ENCODE results near the gene ARHGAP45. TPM values are rescaled to one million over a fixed set of nuclear protein-coding genes. Genes with fewer than 3 reads are reported as not detected.
A peak's percentile ranks its signal among the peaks of the same experiment; 100 is the strongest.
"Not testable (repeated sequence)": the region's sequence is repeated elsewhere in the genome, so short reads cannot be mapped to it uniquely, and the experiment has no call there.

The ARHGAP45 gene, protein sequence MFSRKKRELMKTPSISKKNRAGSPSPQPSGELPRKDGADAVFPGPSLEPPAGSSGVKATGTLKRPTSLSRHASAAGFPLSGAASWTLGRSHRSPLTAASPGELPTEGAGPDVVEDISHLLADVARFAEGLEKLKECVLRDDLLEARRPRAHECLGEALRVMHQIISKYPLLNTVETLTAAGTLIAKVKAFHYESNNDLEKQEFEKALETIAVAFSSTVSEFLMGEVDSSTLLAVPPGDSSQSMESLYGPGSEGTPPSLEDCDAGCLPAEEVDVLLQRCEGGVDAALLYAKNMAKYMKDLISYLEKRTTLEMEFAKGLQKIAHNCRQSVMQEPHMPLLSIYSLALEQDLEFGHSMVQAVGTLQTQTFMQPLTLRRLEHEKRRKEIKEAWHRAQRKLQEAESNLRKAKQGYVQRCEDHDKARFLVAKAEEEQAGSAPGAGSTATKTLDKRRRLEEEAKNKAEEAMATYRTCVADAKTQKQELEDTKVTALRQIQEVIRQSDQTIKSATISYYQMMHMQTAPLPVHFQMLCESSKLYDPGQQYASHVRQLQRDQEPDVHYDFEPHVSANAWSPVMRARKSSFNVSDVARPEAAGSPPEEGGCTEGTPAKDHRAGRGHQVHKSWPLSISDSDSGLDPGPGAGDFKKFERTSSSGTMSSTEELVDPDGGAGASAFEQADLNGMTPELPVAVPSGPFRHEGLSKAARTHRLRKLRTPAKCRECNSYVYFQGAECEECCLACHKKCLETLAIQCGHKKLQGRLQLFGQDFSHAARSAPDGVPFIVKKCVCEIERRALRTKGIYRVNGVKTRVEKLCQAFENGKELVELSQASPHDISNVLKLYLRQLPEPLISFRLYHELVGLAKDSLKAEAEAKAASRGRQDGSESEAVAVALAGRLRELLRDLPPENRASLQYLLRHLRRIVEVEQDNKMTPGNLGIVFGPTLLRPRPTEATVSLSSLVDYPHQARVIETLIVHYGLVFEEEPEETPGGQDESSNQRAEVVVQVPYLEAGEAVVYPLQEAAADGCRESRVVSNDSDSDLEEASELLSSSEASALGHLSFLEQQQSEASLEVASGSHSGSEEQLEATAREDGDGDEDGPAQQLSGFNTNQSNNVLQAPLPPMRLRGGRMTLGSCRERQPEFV
- 10.2 and 20.2 TPM in 2 replicates for total RNA-seq

DNA sequence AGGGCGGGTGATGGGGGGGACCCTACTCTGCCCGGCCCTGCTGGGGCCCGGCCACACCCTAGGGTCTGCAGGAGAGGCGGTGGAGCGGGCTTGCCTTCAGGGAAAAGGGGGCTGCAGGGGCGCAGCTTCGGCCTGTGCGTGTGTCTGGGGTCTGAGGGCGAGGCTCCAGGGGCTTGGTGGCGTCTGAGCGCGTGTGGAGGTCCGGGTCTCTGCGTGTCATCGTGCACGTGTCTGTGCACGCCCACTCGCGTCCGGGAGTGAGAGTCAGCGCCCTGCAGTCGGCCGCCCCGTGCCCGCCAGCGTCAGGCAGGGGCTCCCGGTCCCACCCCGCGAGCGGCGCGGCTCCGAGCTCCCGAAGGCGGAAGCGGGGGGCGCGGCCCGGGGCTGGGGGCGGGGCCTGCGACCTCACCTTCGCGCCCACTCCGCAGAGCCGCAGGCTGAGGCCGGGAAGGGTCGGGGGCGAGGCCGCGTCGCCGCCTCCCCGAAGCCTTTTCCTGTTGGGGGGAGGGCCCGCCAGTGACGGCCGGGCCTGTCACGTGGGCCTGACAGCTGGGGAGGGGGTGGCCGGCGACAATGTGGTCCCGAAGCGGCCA, at the start of gene ARHGAP45:
Gene ARHGAP45, plus strand, starts transcription at position 420 of the 593 bp plus-strand sequence. CDS start 239 bp downstream, outside the sequence.
- DNase-seq (ENCODE audit: low read depth, low spot score), result no peak

DNA sequence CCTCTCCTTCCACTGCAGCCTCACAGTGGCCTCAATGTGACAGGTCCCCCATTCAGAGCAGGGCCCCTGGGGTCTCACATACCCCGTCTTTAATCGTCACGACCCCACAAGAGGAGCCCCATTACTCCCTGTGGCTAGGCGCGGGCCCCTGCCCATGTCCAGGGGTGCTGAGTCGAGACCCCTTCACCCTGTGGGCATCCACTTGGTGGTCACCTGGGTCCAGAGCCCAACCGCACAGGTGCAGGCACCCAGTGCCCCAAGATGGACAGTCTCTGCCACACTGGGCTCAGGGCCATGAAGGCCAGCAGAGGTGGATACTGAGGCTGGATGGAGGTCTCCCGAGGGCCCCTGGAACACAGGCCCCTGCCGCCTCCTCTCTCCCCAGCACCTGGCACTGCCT, 49.1 kb upstream of the ARHGAP45 start:
- no peak for DNase-seq (ENCODE audit: low read depth, low spot score)

DNA sequence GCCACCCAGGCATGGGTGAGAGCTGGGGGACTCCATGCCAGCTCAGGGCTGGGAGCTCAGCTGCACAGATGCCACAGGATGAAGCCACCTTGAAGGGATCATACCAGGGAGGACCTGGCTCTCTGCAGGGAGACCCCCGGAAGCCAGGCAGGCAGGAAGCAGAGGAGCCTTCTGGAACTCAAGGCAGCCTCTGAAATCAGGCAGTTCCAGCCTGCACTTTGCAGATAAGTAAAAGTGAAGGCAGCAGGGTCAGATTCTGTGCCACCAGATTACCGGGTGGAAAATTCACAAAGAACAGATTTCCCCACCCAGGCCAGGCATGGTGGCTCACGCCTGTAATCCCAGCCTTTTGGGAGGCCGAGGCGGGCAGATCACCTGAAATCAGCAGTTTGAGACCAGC, 48.6 kb upstream of the ARHGAP45 start:
- no peak for DNase-seq (ENCODE audit: low read depth, low spot score)

DNA sequence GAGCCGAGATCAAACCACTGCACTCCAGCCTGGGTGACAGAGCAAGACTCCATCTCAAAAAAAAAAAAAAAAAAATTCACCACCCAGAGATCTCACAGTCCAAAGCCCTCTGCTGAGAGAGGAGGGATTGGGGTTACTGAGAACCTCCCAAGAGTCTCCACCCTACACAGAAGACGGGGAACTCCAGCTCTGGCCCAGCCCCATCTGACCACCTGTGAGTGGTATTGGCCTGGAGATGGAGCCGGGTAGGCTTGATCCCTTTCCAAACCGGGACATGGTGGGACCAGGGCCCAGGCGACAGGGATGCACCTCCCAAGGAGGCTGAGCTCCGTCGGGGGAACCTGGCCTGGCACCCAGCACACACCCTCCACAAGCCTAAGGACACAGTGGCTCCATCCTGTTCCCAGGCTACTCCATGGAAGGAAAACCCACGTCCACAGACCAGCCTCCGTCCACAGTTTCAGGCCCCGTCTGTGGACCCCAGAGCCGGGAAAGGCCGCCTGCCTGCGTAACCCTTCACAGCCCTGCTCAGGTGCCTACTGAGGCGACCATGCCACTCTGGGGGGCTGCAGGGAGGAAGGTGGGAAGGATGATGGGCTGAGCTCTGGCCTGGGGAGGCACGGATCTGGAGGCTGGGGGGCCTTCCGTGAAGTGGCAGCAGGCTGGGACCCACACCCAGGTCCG, 47.9 kb upstream of the ARHGAP45 start:
- DNase-seq (ENCODE audit: low read depth, low spot score), result no peak

DNA sequence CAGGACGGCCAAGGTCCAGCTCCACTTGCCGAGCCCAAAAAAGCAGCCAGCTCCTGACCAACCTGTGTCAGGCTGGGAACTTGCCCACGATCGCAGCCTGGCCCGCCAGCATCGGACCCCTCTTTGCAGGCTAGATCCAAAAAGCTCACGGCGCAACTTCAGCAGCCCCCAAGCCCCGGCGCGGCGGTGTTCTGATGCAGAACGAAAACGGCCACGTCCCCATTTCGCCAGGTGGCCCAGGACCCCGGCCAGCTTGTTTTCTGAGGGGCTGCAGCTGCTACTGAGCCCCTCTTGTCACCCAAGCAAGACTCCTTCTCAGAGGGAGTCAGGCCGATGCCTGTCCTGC, 47.4 kb upstream of the ARHGAP45 start:
- no peak for DNase-seq (ENCODE audit: low read depth, low spot score)

DNA sequence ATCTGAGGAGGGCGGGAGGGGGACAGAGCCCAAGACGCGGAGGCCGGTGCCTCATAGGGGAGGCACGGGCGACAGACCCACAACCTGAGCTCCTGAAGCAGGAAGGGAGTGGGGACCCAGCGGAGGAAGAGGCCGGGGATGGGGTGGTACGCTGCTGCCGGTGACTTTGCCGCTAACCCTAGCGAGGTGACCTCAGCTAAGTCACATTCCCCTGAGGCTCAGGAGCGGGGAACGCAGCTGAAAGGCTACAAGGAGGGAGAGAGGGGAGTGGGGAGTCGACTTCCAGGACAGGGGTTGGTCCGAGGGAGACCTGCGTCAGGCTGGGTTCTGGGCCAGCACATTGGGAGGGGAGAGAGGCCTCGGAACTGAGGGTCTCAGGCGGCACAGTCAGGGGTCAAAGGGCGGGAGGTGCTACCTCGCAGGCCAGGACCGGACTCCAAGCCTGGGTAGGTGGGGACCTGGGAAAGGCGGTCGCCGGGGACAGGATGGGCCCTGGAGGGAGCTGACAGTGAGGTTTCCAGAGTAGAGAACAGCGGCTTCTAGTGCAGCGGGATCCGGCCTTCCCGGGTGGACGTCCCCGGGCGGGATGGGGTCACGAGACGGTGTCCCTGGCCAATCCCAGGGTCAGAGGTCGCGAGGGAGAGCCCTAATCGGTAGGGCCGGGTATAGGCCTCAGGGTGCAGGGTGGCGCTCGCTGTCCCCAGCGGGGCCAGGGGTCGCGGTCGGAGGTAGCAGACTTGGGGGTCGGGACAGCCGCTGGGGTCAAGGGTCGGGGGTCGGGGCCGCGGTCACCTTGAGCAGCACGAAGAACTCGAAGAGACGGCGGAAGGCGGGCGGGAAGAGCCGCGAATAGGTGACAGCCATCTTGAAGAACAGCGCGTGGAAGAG, 46.7 kb upstream of the ARHGAP45 start:
- DNase-seq (ENCODE audit: low read depth, low spot score), result no peak

DNA sequence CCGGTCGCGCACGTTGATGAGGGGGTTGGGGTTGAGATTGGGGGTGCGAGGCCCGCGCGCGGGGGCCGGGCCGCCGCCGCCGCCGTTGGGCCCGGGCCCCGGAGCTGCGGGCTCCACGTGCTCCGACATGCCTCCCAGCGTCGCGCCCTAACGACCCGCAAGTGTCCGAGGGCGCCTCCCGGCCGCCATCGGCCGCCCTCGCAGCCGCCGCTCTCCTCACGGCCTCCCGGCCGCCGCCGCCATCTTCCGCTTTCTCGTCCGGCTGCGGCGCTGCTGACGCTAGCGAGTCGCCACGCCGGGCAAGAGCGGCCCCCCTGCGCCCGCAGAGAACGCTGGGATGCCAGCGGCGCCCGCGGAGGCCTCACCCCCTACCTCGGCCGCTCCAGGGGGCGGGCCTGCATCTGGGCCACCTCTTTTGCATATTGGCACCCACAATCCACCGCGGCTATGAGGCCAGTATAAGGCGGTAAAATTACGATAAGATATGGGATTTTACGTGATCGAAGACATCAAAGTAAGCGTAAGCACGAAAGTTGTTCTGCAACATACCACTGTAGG, 46.0 kb upstream of the ARHGAP45 start, which contains the start of gene TMEM259:
Gene TMEM259, minus strand, starts transcription at position 256 of the 558 bp plus-strand sequence. Its CDS starts 127 bp downstream, at position 129.
- peak; percentile 87 for DNase-seq (ENCODE audit: low read depth, low spot score)

DNA sequence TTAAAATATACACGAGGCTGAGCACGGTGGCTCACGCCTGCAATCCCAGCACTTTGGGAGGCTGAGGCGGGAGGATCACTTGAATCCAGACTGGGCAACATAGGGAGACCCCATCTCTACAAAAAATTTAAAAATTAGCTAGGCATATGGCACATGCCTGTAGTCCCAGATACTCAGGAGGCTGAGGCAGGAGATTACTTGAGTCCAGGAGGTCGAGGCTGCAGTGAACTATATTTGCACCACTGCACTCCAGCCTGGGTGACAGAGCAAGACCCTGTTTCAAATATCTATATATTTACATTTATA, 43.1 kb upstream of the ARHGAP45 start:
- not testable (repeated sequence) for DNase-seq (ENCODE audit: low read depth, low spot score)

DNA sequence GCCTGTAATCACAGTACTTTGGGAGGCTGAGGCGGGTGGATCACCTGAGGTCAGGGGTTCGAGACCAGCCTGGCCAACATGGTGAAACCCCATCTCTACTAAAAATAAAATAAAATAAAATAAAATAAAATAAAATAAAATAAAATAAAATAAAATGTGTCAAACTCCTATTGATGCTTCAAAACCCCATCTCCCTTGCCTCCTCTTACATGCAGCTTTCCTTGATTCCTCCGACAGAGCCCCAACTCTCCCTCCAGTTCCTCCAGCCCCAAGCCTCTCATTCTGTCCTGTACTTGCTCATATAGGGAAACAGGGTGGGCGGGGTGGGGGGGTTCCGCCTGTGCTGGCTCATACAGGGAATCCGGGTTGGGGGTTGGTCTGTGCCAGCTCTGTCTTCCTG, 41.9 kb upstream of the ARHGAP45 start:
- not testable (repeated sequence) for DNase-seq (ENCODE audit: low read depth, low spot score)

DNA sequence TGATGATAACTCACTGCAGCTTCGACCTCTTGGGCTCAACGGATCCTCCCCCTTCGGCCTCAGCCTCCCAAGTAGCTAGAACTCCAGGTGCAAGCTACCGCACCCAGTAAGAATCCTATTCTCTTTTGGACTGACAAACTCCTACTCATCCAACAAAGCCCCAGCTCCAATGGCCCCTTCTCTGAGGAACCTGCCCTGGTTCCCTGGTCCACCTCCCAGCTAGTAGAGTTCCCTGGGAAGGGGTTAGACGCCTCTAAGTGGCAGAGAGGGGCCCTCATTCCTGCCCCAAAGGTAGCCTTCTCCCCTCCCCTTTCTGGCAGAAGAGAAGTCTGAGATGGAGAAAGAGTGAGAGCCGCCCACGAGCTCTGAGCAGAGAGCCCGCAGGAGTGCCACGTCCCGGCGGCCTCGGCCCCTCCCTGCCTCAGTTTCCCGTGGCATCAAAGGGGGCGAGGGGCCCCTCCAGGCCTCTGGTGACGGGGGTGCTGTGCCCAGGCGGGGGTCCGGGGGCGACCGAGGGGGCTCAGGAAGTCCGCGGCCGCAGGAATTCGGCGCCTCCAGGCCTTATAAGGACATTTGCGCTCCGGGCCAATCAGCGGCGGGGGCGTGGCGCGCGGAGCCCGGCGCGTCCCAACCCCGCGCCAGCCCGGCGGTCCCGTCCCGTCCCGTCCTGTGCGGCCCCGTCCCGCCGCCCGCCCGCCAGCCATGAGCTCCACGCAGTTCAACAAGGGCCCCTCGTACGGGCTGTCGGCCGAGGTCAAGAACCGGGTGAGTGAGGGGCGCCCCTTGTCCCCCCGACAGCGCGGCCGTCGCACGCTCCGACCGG, 40.8 kb upstream of the ARHGAP45 start, which contains the start of gene CNN2:
Gene CNN2, plus strand, starts transcription at position 649 of the 823 bp plus-strand sequence. Its CDS starts 54 bp downstream, at position 703.
- DNase-seq (ENCODE audit: low read depth, low spot score), result no peak

DNA sequence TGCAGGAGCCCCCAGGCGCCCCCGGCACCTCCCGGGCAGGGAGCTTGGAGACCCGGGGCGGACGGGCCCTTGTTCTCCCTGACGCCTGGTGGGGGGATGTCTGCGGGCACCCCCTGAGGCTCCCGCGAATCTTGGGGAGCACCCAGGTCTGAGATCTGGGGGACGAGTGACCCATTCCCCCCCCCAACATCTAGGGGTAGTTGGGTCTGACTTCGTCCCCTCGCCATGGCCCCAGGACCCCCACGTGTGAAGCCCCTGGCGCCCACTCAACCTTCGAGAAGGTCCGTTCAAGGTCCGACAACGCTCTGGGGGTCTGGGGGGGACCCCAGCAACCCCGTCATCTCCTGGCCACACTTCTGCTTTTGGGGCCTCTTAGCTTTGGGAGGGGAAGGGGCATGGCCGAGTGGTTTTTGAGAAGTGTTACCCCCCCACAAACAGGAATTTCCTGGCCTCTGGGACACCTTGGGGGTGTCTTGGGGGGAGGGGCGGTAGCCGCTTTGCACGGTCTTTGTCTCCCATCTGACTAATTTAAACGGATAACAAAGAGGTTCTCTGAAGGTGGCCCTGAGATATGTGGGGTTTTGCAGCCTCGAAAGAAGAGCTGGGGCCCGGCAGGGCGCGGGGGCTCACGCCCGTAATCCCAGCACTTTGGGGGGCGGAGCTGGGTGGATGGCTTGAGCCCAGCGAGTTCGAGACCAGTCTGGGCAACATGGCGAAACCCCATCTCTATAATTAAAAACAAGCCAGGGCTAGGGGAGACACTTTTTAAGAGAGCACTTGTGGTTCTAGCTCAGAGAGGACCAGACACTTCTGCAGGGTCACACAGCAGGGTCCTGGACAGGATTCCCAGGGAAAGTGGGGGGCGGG, 40.0 kb upstream of the ARHGAP45 start:
- no peak for DNase-seq (ENCODE audit: low read depth, low spot score)

DNA sequence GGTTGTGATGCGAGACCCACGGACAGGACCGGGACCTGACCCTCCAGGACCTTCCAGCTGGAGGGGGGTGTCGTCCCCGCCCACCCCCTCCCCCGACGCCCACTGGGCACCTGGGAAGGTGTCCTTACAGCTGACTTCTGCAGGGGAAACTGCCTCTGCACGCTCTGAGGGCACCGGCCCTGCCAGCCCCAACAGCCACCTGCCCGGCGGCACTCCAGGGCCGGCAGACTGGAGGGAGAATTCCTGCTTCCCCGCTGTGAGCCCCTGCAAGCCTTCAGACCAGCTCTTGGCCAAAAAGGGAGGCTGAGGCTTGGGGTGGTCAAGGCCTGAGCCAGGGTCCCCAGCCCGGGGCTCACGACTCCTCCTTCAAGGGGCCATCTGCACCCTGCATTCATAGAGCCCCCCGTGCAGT, 39.3 kb upstream of the ARHGAP45 start:
- DNase-seq (ENCODE audit: low read depth, low spot score), result no peak

DNA sequence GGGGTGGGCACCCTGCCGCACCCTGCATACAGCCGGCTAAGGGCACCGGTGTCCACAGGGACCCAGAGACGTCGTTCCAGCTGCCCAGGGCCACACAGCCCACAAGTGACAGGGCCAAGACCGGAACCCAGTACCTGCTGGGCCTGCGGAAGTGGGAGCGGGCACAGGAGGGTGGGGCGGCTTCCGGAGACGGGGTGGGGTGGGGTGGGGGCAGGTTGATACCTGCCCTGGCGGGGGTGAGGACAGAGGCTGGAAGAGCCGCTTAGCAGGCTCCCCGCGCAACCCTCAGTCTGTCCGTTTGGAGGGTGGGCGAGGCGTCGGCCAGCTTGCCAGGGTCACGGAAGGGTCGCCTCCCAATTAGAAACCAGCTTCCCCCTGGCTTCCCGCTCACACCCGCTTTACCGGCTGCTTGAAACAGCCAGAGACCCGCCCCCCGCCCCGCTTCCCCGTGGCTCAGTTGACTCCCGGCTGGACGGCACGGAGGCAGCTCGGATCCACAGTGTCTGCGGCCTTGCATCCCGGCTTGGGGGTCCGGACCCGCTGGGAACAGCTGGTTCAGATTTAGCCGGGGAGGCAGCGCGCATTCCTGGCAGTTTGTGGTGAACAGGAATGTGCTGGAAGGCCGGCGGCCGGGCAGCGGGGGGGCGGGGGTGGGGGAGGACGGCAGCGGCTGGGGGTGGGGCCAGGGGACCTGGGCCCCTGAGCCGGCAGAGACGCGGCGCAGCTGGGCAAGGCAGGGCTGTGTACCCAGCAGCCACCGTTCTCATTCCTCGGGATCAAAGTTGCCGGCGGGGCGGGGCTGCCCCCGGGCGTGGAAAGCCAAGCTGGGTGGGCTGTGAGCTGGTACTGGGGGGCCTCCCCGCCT, 38.7 kb upstream of the ARHGAP45 start:
- no peak for DNase-seq (ENCODE audit: low read depth, low spot score)

DNA sequence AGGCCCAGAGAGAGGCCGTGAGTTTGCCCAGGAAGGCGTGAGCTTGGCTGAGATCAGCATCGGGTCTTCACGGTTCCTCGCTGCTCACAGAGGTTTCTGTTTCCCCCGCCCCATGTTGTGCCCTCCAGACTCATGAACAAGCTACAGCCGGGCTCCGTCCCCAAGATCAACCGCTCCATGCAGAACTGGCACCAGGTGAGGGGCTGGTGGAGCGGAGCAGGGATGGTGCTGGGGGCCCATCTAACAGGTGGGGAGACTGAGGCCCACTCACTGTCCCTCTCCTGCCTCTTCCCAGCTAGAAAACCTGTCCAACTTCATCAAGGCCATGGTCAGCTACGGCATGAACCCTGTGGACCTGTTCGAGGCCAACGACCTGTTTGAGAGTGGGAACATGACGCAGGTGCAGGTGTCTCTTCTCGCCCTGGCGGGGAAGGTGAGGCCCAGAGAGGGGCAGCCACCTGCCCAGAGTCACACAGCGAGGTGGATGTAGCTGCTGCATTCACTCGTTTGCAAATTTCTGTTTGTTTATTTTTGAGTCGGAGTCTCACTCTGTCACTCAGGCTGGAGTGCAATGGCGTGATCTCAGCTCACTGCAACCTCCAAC, 34.6 kb upstream of the ARHGAP45 start:
- no peak for DNase-seq (ENCODE audit: low read depth, low spot score)

DNA sequence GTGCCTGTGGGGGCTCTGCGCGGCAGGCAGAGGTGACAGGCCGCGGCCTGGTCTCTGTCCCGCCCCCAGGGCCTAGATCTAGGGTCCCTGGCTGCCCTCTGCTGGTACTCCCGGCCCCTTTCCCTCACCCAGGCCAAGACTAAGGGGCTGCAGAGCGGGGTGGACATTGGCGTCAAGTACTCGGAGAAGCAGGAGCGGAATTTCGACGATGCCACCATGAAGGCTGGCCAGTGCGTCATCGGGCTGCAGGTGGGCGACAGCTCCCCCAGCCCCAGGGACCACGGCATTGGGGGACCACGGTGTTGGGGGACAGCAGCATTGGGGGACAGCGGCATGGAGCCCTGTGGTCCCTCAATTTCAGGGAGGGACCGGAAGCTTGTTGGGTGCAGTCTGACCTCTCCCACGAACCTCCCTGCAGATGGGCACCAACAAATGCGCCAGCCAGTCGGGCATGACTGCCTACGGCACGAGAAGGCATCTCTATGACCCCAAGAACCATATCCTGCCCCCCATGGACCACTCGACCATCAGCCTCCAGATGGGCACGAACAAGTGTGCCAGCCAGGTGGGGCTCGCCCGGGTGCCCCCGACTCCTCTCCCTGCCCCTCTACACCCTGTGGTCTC, 30.9 kb upstream of the ARHGAP45 start:
- no peak for DNase-seq (ENCODE audit: low read depth, low spot score)

DNA sequence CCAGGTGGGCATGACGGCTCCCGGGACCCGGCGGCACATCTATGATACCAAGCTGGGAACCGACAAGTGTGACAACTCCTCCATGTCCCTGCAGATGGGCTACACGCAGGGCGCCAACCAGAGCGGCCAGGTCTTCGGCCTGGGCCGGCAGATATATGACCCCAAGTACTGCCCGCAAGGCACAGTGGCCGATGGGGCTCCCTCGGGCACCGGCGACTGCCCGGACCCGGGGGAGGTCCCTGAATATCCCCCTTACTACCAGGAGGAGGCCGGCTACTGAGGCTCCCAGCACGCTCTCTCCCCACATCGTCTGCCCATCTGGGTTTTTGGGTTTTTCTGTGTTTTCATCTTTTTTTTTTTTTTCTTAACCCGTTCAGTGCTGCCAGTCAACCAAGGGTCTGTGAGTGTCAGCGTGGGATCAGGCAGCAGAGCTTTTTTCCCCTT, 29.3 kb upstream of the ARHGAP45 start:
- no peak for DNase-seq (ENCODE audit: low read depth, low spot score)

All from pulmonary artery endothelial cell (primary cell).